Colonic mucosa (tissue), 4 donors: ENCODE data around the gene ZNF804A. TPM values are rescaled to one million over a fixed set of nuclear protein-coding genes. Genes with fewer than 3 reads are reported as not detected.

Experiments used
- DNase-seq: peaks from one replicate; pipeline ENCODE4 v3.0.0-alpha.2; 2020
- H3K27ac ChIP-seq: fragments of 200-600 bp; one replicate; pipeline ENCODE4 v1.8.0; 2021
- H3K27me3 ChIP-seq: fragments of 200-600 bp; one replicate; pipeline ENCODE4 v1.8.0; 2021
- H3K36me3 ChIP-seq: fragments of 200-600 bp; one replicate; pipeline ENCODE4 v1.8.0; 2021
- H3K4me1 ChIP-seq: fragments of 200-600 bp; one replicate; pipeline ENCODE4 v1.8.0; 2021; ENCODE audit warnings: mild to moderate bottlenecking
- H3K4me3 ChIP-seq: fragments of 200-600 bp; one replicate; pipeline ENCODE4 v1.8.0; 2021
- H3K9ac ChIP-seq, 2 donors: one replicate each; pipeline ENCODE4 v1.7.0; 2013; ENCODE audit warnings: control low read depth in 2 of 2, low read depth in 2 of 2, low read length in 2 of 2
- H3K9me3 ChIP-seq: fragments of 200-600 bp; one replicate; pipeline ENCODE4 v1.8.0; 2021
- CTCF ChIP-seq: fragments of 200-600 bp; IDR thresholded peaks from one replicate; pipeline ENCODE4 v1.8.0; 2022; ENCODE audit warnings: antibody characterized with exemption, mild to moderate bottlenecking
- intact Hi-C: fragments of 100-400 bp; cut with DNase I; formaldehyde crosslinking; loops from one replicate; pipeline ENCODE4 v1.14.1; 2022
- total RNA-seq, 2 donors: library from RNA; stranded (reverse); fragmentation: NEBNext Ultra II Directional in 1 of 2; extraction: Animal tissue kit (Norgen Biotek cat#: 25700) in 1 of 2; gene quantifications; one replicate each; pipeline ENCODE4 v1.2.1, GENCODE V29; 2021
- donor health status: healthy.
- donor health status: DM: no; HTN: no; CAD: no.
- donor health status: DM: no; HTN: no; CAD: no.

ZNF804A gene
- total RNA-seq, 2 donors from 2014 or later = 0.13 TPM; not detected in 1

- DNase-seq = no peak
- H3K4me3 ChIP-seq = no peak overlapping the region
- H3K27ac ChIP-seq = no peak overlapping the region
- intact Hi-C loops = no loop called here
- H3K9ac ChIP-seq = no peak overlapping the region
- H3K9me3 ChIP-seq = no peaks in the 10 kb centered on the region
- no peaks in the 10 kb centered on the region for H3K36me3 ChIP-seq
- H3K4me1 ChIP-seq = no peaks in the 10 kb centered on the region
- H3K27me3 ChIP-seq = no peaks in the 10 kb centered on the region
- no peak for TF ChIP-seq CTCF
Measured at GRCh38 chr2:184760931-184761330, 162.6 kb downstream of the ZNF804A start.

GRCh38 chr2:184765112-184765895, 167.0 kb downstream of the ZNF804A start:
- Histone ChIP-seq H3K36me3 (no peaks in the 10 kb centered on the region), H3K4me3 (no peak overlapping the region), H3K27ac (no peak overlapping the region), H3K9ac (no peak overlapping the region), H3K4me1 (no peaks in the 10 kb centered on the region), H3K9me3 (no peaks in the 10 kb centered on the region), H3K27me3 (no peaks in the 10 kb centered on the region)
- intact Hi-C loops = no loop called here
- no peak for DNase-seq
- no peak for TF ChIP-seq CTCF

- Histone ChIP-seq H3K27me3 (no peaks in the 10 kb centered on the region), H3K4me3 (no peak overlapping the region), H3K4me1 (no peaks in the 10 kb centered on the region), H3K36me3 (no peaks in the 10 kb centered on the region), H3K9me3 (no peaks in the 10 kb centered on the region), H3K27ac (no peak overlapping the region), H3K9ac (no peak overlapping the region)
- no peak for TF ChIP-seq CTCF
- no peak for DNase-seq
- intact Hi-C loops = no loop called here
Measured at GRCh38 chr2:184767059-184767458, 168.7 kb downstream of the ZNF804A start.

- intact Hi-C loops = no loop called here
- DNase-seq = no peak
Measured at GRCh38 chr2:184769023-184769422, 170.7 kb downstream of the ZNF804A start.

GRCh38 chr2:184769686-184770085, 171.4 kb downstream of the ZNF804A start:
- DNase-seq = no peak
- Histone ChIP-seq H3K27ac (no peak overlapping the region), H3K9ac (no peak overlapping the region), H3K4me3 (no peak overlapping the region), H3K36me3 (no peaks in the 10 kb centered on the region), H3K9me3 (no peaks in the 10 kb centered on the region), H3K4me1 (no peaks in the 10 kb centered on the region), H3K27me3 (no peaks in the 10 kb centered on the region)
- TF ChIP-seq CTCF = no peak
- intact Hi-C loops = no loop called here

More at GRCh38 chr2:184769023-184769422, 170.7 kb downstream of the ZNF804A start:
- no peaks in the 10 kb centered on the region for H3K9me3 ChIP-seq
- no peaks in the 10 kb centered on the region for H3K4me1 ChIP-seq
- no peak overlapping the region for H3K27ac ChIP-seq
- no peak overlapping the region for H3K9ac ChIP-seq
- no peak for TF ChIP-seq CTCF
- no peaks in the 10 kb centered on the region for H3K36me3 ChIP-seq
- no peak overlapping the region for H3K4me3 ChIP-seq
- no peaks in the 10 kb centered on the region for H3K27me3 ChIP-seq
